ENCODE results near the gene RELCH. TPM values are rescaled to one million over a fixed set of nuclear protein-coding genes. Genes with fewer than 3 reads are reported as not detected.

RELCH gene
- total and polyA plus RNA-seq, 10 of the 15 experiments (the other 5 are each of a cell fraction or from before 2014, with no cell fraction given), result 3.1 to 23.6 (median 14.5) TPM

- TF ChIP-seq ZBTB40 (IDR thresholded peaks at IDR 0.05; ENCODE audit: borderline replicate concordance), result no peak; the same call in none of the 2 replicates
- TF ChIP-seq ZBTB11 (CRISPR knock-in tag; IDR thresholded peaks at IDR 0.05), result no peak
- peak; percentile 20; the same call in 1 of the 2 replicates for TF ChIP-seq NFYA (IDR thresholded peaks at IDR 0.05; ENCODE audit: borderline replicate concordance, low read depth, low read length)
- peak; percentile 92 for TF ChIP-seq CBFB (IDR thresholded peaks at IDR 0.05; ENCODE audit: low read depth)
- TF ChIP-seq IRF3 (IDR thresholded peaks at IDR 0.05), result peak; percentile 61; the same call in 1 of the 2 replicates
- peak; percentile 67 for TF ChIP-seq SMARCA5 (IDR thresholded peaks at IDR 0.05)
- TF ChIP-seq REST (IDR thresholded peaks at IDR 0.05; ENCODE audit: low read depth, low read length), result no peak
- TF ChIP-seq KAT2A (conservative IDR thresholded peaks at IDR 0.05; ENCODE audit: control insufficient read depth, low read depth, low read length), result no peak
- TF ChIP-seq NR2C2 (IDR thresholded peaks at IDR 0.05; ENCODE audit: borderline replicate concordance, control insufficient read depth, insufficient read length, low read depth), result no peak
- TF ChIP-seq CEBPZ (IDR thresholded peaks at IDR 0.05; ENCODE audit: low read depth, low read length), result peak; percentile 10; the same call in 1 of the 2 replicates
- TF ChIP-seq TCF3 (IDR thresholded peaks at IDR 0.05; ENCODE audit: borderline replicate concordance, insufficient read depth, low read depth, low read length), result peak; percentile 67; the same call in 1 of the 2 replicates
- no peak for TF ChIP-seq TCF7 (IDR thresholded peaks at IDR 0.05; ENCODE audit: borderline replicate concordance)
Measured at GRCh38 chr18:62186774-62187542, at the start of gene RELCH, which contains the start of gene PIGN (continued).
